HCT116 (cell line): Measurements from ENCODE around the gene PILRA. TPM values are rescaled to one million over a fixed set of nuclear protein-coding genes. Genes with fewer than 3 reads are reported as not detected.

Experiments used
- ATAC-seq: fragments of 200-7000 bp; cut with Tn5 transposase; 2 replicates; pipeline ENCODE4 v1.9.1; 2020; ENCODE audit warnings: mild to moderate bottlenecking, moderate library complexity
- BruUV-seq: library from RNA; stranded (reverse); fragments of 400-500 nt; replicated peaks from 2 replicates; lab custom pipeline; 2021; lab: Mats Ljungman, UMichigan
- CTCF ChIA-PET: fragments of 300-600 bp; sonication (Branson Sonifier 250); formaldehyde crosslinking; loops from one replicate; lab custom pipeline; 2021; ENCODE audit warnings: antibody characterized with exemption; lab: Charles Lee
- POLR2A ChIA-PET: fragments of 300-600, 350-600 bp; sonication (Branson Sonifier 250); formaldehyde crosslinking; loops from one replicate; lab custom pipeline; 2021; ENCODE audit warnings: antibody characterized with exemption; lab: Charles Lee
- RAD21 ChIA-PET, 2 experiments: fragments of 300-600 bp; sonication (Branson Sonifier 250); formaldehyde crosslinking; loops; one replicate each; lab custom pipeline; 2023; ENCODE audit warnings: low total read pairs in 2 of 2; ENCODE audit not compliant: uncharacterized antibody in 2 of 2, unreplicated experiment in 2 of 2, low non-redundant PET in 1 of 2; lab: Charles Lee
- DNase-seq: peaks from one replicate; pipeline ENCODE4 v3.0.0-alpha.2; 2010; ENCODE audit warnings: low read depth, low spot score
- H2AFZ ChIP-seq: fragments of 200-600 bp; shearing (Covaris generic), sonication (generic); 2 replicates; pipeline ENCODE4 v1.6.1; 2017; ENCODE audit warnings: low read depth, mixed run types, mixed read lengths, antibody characterized with exemption, low read length; ENCODE audit not compliant: poor library complexity, severe bottlenecking
- H3K27ac ChIP-seq: 2 replicates; pipeline ENCODE4 v1.5.1; 2012; ENCODE audit warnings: low read depth, low read length
- H3K27me3 ChIP-seq: fragments of 200-600 bp; sonication (generic); 2 replicates; pipeline ENCODE4 v1.6.1; 2016; ENCODE audit warnings: mixed run types, low read length, mixed read lengths; ENCODE audit not compliant: insufficient read depth
- H3K36me3 ChIP-seq, 2 experiments: fragments of 200-500 bp in 1 of 2; fragments of 200-600 bp in 1 of 2; sonication (Bioruptor generic) in 1 of 2; sonication (generic) in 1 of 2; 2 replicates each; pipeline versions ENCODE4 v1.5.1 to v1.6.1; 2014 to 2016; ENCODE audit warnings: low read length in 2 of 2, inconsistent platforms in 1 of 2, mixed read lengths in 1 of 2, mixed run types in 1 of 2; ENCODE audit not compliant: insufficient read depth in 2 of 2, control insufficient read depth in 1 of 2
- H3K4me1 ChIP-seq, 2 experiments: fragments of 200-600 bp in 1 of 2; sonication (generic) in 1 of 2; 2 replicates each; pipeline versions ENCODE4 v1.5.1 to v1.6.1; 2012 to 2017; ENCODE audit warnings: low read length in 2 of 2, inconsistent platforms in 1 of 2, mild to moderate bottlenecking in 1 of 2, mixed read lengths in 1 of 2, mixed run types in 1 of 2, moderate library complexity in 1 of 2; ENCODE audit not compliant: insufficient read depth in 2 of 2, control insufficient read depth in 1 of 2
- H3K4me2 ChIP-seq: fragments of 200-600 bp; sonication (generic); 2 replicates; pipeline ENCODE4 v1.6.1; 2017; ENCODE audit warnings: mixed run types, low read length, mixed read lengths
- H3K4me3 ChIP-seq, 2 experiments: fragments of 200-600 bp in 1 of 2; sonication (generic) in 1 of 2; replicated peaks in 1 of 2; 2 replicates each; pipeline ENCODE4 v1.5.1; 2011 to 2016; ENCODE audit warnings: low read length in 2 of 2, control low read depth in 1 of 2, low read depth in 1 of 2, mild to moderate bottlenecking in 1 of 2, mixed read lengths in 1 of 2, mixed run types in 1 of 2
- H3K79me2 ChIP-seq: fragments of 200-600 bp; sonication (generic); 2 replicates; pipeline ENCODE4 v1.6.1; 2017; ENCODE audit warnings: mild to moderate bottlenecking, mixed run types, low read length, moderate library complexity, mixed read lengths; ENCODE audit not compliant: insufficient read depth
- H3K9ac ChIP-seq: fragments of 200-600 bp; sonication (generic); 2 replicates; pipeline ENCODE4 v1.6.1; 2016; ENCODE audit warnings: low read length, mixed read lengths
- H3K9me2 ChIP-seq: fragments of 200-600 bp; sonication (generic), shearing (Covaris generic); 2 replicates; pipeline ENCODE4 v1.6.1; 2017; ENCODE audit warnings: mixed run types, mild to moderate bottlenecking, moderate library complexity; ENCODE audit not compliant: insufficient read depth
- H3K9me3 ChIP-seq, 2 experiments: fragments of 200-500 bp in 1 of 2; fragments of 200-600 bp in 1 of 2; sonication (Bioruptor generic) in 1 of 2; sonication (generic) in 1 of 2; 2 replicates each; pipeline ENCODE4 v1.6.1; 2014 to 2017; ENCODE audit warnings: low read length in 2 of 2, mixed read lengths in 2 of 2, inconsistent platforms in 1 of 2, low read depth in 1 of 2, mild to moderate bottlenecking in 1 of 2, mixed run types in 1 of 2, moderate library complexity in 1 of 2; ENCODE audit not compliant: control insufficient read depth in 1 of 2, insufficient read depth in 1 of 2
- H4K20me1 ChIP-seq: fragments of 200-600 bp; sonication (generic), shearing (Covaris generic); 2 replicates; pipeline ENCODE4 v1.6.1; 2017; ENCODE audit warnings: mixed run types, mild to moderate bottlenecking, moderate library complexity; ENCODE audit not compliant: insufficient read depth
- ATF3 ChIP-seq: IDR thresholded peaks from 2 replicates; pipeline ENCODE4 v1.6.1; 2012
- CBX3 ChIP-seq: IDR thresholded peaks from 2 replicates; pipeline ENCODE4 v1.6.1; 2012; ENCODE audit warnings: low read depth
- CEBPB ChIP-seq: IDR thresholded peaks from 2 replicates; pipeline ENCODE4 v1.6.1; 2012; ENCODE audit warnings: low read depth
- EGR1 ChIP-seq: IDR thresholded peaks from 2 replicates; pipeline ENCODE4 v1.6.1; 2012; ENCODE audit warnings: low read depth
- ELF1 ChIP-seq: IDR thresholded peaks from 2 replicates; pipeline ENCODE4 v1.6.1; 2012; ENCODE audit warnings: low read depth, borderline replicate concordance
- EZH2 ChIP-seq: fragments of 200-600 bp; sonication (generic); IDR thresholded peaks from 2 replicates; pipeline ENCODE4 v1.6.1; 2017; ENCODE audit warnings: antibody characterized with exemption, mixed run types
- JUND ChIP-seq: IDR thresholded peaks from 2 replicates; pipeline ENCODE4 v1.6.1; 2012
- MAX ChIP-seq: IDR thresholded peaks from 2 replicates; pipeline ENCODE4 v1.6.1; 2012
- POLR2AphosphoS5 ChIP-seq: IDR thresholded peaks from 2 replicates; pipeline ENCODE4 v1.6.1; 2011; ENCODE audit warnings: mild to moderate bottlenecking, low read depth, low read length, moderate library complexity
- RAD21 ChIP-seq: IDR thresholded peaks from 2 replicates; pipeline ENCODE4 v1.6.1; 2012; ENCODE audit warnings: low read depth, mild to moderate bottlenecking
- REST ChIP-seq: IDR thresholded peaks from 2 replicates; pipeline ENCODE4 v1.6.1; 2012; ENCODE audit warnings: low read depth
- SIN3A ChIP-seq: IDR thresholded peaks from 2 replicates; pipeline ENCODE4 v1.6.1; 2012; ENCODE audit warnings: low read depth
- SP1 ChIP-seq: IDR thresholded peaks from 2 replicates; pipeline ENCODE4 v1.6.1; 2012; ENCODE audit warnings: low read depth
- SRF ChIP-seq: IDR thresholded peaks from 2 replicates; pipeline ENCODE4 v1.6.1; 2012; ENCODE audit warnings: low read depth
- TCF7L2 ChIP-seq: IDR thresholded peaks from 2 replicates; pipeline ENCODE4 v1.7.0; 2011; ENCODE audit warnings: borderline replicate concordance, inconsistent platforms; ENCODE audit not compliant: insufficient read depth, insufficient read length; ENCODE audit errors: extremely low read depth
- ZFX ChIP-seq: fragments of 450-650 bp; IDR thresholded peaks from 2 replicates; pipeline ENCODE4 v1.6.1; 2017
- ZNF274 ChIP-seq: fragments of 200-500 bp; sonication (Bioruptor generic); IDR thresholded peaks from 2 replicates; pipeline ENCODE4 v1.6.1; 2014; ENCODE audit warnings: mild to moderate bottlenecking, low read depth, low read length, inconsistent platforms
- intact Hi-C: fragments of 100-400 bp; cut with micrococcal nuclease; formaldehyde crosslinking; loops from 2 replicates; pipeline ENCODE4 v1.10.0; 2022
- total RNA-seq: library from RNA; stranded (reverse); gene quantifications from one replicate; pipeline ENCODE4 v1.2.1, GENCODE V29; 2021; ENCODE audit not compliant: unreplicated experiment
- TF ChIP-seq, protein P1 (sequence below): IDR thresholded peaks from 2 replicates; pipeline ENCODE4 v1.6.1; 2011; ENCODE audit warnings: mild to moderate bottlenecking, low read length, moderate library complexity; ENCODE audit not compliant: insufficient replicate concordance; ENCODE audit errors: extremely low read depth

The PILRA gene
- total RNA-seq, 1 experiment from 2014 or later: 1.8 TPM

DNA sequence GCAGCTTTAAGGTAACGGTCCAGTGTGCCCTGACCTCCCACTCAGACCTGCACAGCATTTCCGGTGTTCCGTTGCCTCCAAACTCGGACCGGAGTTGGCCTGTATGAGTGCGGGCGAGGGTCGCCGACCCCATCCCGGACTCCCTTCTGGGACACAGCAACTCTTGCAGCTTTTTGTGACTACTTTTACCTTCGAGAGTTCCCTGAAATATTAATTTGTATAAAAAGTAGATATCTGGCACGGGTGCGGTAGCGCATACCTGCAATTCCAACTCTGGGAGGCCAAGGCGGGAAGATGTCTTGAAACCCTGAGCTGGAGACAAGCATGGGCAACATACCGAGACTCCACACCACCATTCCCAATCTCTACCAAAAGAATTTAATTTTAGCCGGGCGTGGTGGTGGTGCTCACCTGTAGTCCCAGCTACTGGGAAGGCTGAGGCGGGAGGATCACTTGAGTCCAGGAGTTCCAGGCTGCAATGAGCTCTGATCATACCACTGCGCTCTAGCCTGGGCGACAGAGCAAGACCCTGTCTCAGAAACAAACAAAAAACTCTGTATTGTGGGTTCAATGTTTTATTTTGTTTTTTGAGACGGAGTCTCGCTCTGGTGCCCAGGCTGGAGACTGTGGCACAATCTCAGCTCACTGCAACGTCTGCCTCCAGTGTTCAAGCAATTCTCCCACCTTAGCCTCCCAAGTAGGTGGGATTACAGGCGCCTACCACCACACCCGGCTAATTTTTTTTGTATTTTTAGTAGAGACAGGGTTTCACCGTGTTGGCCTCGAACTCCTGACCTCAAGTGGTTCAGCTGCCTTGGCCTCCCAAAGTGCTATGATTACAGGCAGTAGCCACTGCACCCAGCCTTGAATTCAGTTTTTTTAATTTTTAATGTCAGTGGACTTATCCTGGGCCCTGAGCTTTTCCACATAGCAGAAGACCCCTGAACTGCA, 64.1 kb downstream of the PILRA start:
- POLR2A ChIA-PET: interaction anchor here (0.8 to 1.9 kb wide), 5 partner anchors 8 to 289 kb away, joined by 3 to 8 read pairs (median 3); partner anchors contain the start of genes FBXO24, LAMTOR4, LRCH4 and MEPCE
- intact Hi-C loops: no loop called here
- peak overlapping the region; percentile 93 for H3K4me2 ChIP-seq
- RAD21 ChIA-PET: no interaction called here
- peak overlapping the region; percentile 93; the same call in 1 of the 2 replicates for H3K9ac ChIP-seq
- no peak for ATAC-seq
- H3K79me2 ChIP-seq: peaks cover 34% of the 10 kb centered on the region
- no peak overlapping the region for H2AFZ ChIP-seq
- DNase-seq: no peak
- CTCF ChIA-PET: interaction anchor here (0.9 to 2.1 kb wide), 2 partner anchors 13 to 30 kb away, joined by 3 to 10 read pairs; no protein-coding TSS in a partner anchor
- H3K9me3 ChIP-seq: no peaks in the 10 kb centered on the region
- no peaks in the 10 kb centered on the region for H3K9me2 ChIP-seq
- H3K4me1 ChIP-seq: peaks cover 2 to 38% of the 10 kb centered on the region in 2 experiments; a peak in 3 of 4 replicates
- no peaks in the 10 kb centered on the region for H4K20me1 ChIP-seq
- no peaks in the 10 kb centered on the region for H3K27me3 ChIP-seq
- peaks cover 5 to 26% of the 10 kb centered on the region in 2 experiments; a peak in 2 of 4 replicates for H3K36me3 ChIP-seq
- H3K27ac ChIP-seq: peak overlapping the region; percentile 99
- no TSS peak for BruUV-seq
- no peak overlapping the region for H3K4me3 ChIP-seq
- no peak for TF ChIP-seq SRF
- TF ChIP-seq TCF7L2: no peak
- no peak for TF ChIP-seq CEBPB
- TF ChIP-seq EZH2: no peak
- TF ChIP-seq ZFX: no peak
- TF ChIP-seq ELF1: no peak
- TF ChIP-seq ZNF274: no peak
- TF ChIP-seq REST: no peak
- no peak for TF ChIP-seq SIN3A
- no peak for TF ChIP-seq EGR1
- TF ChIP-seq JUND: no peak
- TF ChIP-seq, protein P1, sequence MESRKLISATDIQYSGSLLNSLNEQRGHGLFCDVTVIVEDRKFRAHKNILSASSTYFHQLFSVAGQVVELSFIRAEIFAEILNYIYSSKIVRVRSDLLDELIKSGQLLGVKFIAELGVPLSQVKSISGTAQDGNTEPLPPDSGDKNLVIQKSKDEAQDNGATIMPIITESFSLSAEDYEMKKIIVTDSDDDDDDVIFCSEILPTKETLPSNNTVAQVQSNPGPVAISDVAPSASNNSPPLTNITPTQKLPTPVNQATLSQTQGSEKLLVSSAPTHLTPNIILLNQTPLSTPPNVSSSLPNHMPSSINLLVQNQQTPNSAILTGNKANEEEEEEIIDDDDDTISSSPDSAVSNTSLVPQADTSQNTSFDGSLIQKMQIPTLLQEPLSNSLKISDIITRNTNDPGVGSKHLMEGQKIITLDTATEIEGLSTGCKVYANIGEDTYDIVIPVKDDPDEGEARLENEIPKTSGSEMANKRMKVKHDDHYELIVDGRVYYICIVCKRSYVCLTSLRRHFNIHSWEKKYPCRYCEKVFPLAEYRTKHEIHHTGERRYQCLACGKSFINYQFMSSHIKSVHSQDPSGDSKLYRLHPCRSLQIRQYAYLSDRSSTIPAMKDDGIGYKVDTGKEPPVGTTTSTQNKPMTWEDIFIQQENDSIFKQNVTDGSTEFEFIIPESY: no peak
- no peak for TF ChIP-seq RAD21
- TF ChIP-seq CBX3: no peak
- TF ChIP-seq SP1: no peak
- no peak for TF ChIP-seq POLR2AphosphoS5
- TF ChIP-seq MAX: no peak
- no peak for TF ChIP-seq ATF3
